IPS-NIHi7 (cell line): ENCODE measurements around the gene UBTD1.
A peak's percentile ranks its signal among the peaks of the same experiment; 100 is the strongest.

ENCODE experiments used
- DNase-seq: peaks from one replicate; pipeline ENCODE4 v3.0.0; 2012; ENCODE audit warnings: mixed read lengths; ENCODE audit errors: extremely low spot score

UBTD1 gene

DNA sequence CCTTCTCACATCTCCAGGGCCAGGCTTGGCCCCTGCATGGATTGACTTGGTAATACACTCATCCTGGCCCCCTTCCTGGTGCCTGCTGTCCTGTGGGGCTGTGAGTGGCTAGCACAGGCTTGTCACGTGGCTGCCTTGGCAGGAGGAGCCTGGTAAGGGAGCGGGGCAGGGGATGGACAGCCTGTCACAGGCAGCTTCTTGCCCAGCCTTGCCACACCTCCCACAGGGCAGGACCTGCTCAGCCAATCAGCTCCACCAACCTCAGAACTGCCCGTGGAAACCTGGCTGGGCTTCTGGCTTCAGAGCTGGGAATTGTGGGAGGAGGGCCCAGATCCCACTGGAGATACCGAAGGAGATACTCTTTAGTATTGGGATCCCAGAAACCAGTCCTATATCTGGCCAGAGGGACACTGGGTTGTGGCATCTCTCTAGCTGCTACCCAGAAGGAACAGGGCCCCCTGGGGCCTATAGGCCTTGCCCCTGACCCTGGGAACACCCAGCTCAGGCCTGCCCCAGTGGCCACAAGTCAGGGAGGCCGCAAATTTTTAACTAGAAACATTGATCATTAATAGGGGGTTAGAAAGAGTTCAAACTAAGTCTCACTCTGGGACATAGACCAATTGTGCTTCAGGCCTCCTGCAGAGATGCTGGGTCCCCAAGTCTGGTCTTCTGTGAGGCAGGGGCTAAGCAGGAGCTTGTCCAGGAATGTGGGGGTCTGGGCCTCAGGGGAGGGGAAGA is 85.5 kb downstream of the UBTD1 start, which contains the start of gene HOGA1:
Gene HOGA1, plus strand, starts transcription at position 330 of the 738 bp plus-strand sequence. Its CDS starts 315 bp downstream, at position 645.
- peak; percentile 76 for DNase-seq

DNA sequence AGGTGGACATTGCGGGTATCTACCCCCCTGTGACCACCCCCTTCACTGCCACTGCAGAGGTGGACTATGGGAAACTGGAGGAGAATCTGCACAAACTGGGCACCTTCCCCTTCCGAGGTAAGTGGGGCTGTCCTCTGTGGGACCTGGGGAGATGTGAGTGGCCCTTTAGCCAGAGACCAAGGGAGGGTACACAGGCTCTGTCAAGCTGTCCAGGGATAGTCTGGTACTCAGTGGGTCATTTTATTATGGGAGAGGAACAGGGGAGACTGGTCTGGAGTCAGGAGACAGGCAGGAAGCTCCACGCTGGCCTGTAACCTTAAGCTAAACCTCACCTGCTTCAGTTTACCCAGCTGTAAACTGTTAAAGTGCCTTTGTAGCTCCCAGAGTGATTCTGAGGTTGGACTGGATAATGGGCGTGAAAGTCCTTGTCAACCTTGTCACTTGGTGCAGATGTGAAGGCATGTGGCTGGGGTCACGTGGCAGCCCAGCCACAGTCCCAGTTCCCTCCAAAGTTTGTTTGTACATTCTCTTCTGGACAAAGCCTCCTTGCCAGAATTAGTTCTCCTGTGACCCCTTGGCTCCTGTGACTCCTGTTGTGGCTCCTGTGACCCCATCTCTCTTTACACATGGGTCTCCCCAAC is 86.2 kb downstream of the UBTD1 start:
- no peak for DNase-seq

DNA sequence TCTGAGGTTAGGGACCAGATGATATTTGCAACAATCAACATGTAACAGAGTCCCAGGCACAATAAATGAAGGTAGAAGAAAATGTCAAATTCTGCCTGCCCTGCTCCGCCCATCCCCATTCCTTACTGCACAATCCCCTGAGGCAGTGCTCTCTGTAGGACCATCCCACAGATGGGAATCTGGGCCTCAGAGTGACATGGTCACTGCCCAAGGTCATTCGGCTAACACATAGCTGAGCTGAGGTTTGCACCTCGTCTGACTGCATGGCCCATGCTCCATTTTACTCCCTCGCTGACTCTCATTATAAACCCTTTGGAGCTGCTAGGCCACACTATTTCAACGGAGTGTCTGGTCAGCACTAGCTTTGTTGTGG is 86.7 kb downstream of the UBTD1 start:
- no peak for DNase-seq

DNA sequence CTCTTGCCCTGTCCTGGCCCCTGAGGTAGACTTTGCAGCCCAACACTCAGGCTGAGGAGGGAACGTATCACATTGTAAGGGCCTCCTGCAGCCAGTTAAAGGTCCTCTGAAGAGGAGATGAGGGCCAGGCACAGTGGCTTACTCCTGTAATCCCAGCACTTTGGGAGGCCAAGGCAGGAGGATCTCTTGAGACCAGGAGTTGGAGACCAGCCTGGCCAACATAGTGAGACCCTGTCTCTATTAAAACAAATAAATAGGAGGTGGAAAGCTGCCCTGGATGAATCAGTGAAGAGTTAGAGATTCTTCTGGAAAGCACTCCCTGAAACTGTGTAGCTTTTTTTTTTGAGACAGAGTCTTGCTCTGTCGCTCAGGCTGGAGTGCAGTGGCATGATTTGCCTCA is 88.5 kb downstream of the UBTD1 start:
- DNase-seq = no peak

DNA sequence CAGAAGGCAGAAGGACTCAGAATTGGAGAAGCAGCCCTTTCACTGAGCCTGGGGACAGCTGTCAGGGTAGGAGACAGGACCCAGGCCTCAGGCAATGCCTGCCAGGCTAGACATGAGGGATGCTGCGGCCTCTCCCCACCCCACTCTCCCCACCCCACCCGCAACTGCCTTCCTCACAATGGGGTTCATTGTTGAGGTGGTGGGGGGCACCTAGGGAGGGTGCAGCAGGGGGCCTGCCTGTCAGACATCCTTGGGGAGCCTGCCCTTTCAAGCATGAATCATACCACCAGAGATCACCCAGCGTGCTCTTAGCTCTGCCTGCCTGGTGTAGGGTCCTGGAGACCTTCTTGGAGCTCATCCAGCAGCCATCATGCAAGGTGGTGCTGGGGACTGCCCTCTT is 90.8 kb downstream of the UBTD1 start, which contains the start of gene C10orf62:
Gene C10orf62, plus strand, starts transcription at position 243 of the 400 bp plus-strand sequence. CDS start 177 bp downstream, outside the sequence.
- no peak for DNase-seq

DNA sequence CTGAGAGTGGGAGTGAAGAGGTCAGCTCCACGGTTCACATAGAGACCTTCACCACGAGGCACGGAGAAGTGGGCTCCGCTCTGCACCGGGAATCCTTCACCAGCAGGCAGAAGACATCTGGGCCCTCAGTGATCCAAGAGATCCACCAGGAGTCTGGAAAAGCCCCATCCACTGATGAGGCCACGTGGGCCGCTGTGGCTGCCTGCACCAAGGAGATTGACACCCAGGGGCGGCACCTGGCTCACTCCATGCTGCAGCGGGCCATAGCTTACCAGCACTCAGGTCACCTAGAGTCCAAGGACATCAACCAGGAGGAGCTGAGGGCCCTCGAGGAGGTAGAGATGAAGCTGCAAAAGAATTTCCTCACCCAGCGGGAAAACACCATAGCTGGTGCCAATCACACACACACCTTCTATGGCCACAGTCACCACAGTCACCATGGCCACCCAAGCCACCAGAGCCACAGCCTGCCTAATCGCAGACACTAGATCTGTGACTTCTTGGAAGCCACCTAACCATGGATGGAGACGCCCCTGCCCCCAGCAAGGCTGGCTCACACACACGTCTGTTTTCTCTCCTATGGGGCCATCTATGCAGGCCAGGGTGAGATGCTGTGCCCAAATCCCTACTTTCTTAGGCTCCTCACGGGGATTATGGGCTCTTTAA is 91.5 kb downstream of the UBTD1 start:
- no peak for DNase-seq

- DNase-seq = no peak
Measured at GRCh38 chr10:97590748-97591495, 92.2 kb downstream of the UBTD1 start.

DNA sequence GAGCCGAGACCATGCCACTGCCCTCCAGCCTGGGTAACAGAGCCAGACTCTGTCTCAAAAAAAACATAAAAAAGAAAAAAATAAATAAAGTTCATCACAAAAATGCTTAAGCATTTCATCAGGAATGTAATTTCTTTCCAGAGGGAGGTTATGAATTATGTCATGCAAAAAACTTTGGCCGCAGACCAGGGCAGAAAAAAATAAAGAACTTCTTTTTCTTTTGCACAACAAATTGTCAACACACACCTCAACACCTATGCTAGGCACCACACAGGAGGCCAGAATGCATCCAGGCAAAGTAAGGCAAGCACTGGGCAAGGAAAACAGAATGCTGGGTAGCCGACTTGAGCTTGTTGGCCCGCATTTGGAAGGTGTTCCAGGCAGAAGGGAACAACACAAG is 94.7 kb downstream of the UBTD1 start:
- no peak for DNase-seq

DNA sequence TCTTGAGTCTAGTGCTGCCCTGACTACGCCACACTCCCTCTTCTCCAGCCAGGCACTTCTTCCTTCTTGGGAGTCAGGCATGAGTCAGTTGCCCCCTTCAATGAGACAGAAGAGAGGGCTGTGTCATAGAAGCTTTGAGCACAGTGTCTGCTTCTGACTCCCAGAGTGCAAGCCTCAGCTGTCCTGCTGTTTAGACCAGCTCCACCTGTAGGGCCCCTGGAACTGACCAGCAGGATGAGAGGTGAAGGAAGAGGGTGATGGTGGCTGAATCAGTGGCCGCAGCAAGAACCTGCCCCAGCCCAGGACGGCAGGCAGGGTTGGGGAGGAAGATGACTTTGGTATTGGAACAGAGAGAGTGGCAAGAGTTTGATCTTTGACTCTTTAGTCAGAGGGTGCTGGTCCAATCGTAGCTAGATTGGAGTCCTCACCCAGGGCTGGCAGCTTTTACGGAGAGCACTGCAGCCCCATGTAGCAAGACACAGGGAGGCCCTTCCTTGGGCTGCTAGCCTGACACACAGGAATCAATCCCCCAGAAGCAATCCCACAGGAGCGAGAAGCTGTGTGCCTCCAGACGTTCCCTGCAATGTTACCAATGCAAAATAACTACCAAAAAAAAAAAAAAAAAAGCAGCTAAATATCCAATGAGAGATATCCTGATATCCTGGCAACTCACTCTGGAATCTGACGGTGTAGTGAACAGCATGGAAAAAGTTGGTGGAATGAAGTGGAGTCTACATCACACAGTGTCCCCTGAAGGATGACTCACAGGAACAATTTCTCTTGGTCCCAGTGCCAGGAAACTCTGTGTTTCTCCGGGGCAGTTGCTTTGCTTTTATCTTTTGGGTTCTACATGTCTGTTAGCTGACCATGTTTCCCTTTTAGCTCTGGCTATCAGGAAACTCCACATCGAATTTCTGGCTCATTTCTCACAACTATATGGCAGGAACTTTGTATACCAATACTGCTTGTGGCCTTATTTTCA is 97.7 kb downstream of the UBTD1 start:
- no peak for DNase-seq

GRCh38 chr10:97597778-97598177 is 99.1 kb downstream of the UBTD1 start:
- DNase-seq = no peak

- DNase-seq = no peak
Measured at GRCh38 chr10:97598407-97599271, 99.9 kb downstream of the UBTD1 start.

DNA sequence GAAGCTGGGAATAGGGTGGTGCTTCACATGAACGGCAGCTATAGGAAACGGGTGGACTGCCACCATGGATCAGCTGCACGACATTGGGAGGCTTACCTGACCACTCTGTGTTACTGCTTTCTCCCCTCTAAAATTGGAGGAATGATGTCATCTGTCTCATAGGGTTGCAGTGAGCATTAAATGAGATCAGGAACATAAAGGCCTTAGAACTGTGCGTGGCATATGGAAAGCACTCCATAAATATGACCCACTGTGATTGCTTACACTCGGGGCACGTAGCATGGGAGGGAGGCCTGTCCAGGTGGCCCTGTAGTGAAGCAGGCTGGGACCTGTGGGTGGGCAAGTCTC is 100.5 kb downstream of the UBTD1 start:
- no peak for DNase-seq

- DNase-seq = no peak
Measured at GRCh38 chr10:97600616-97601015, 101.9 kb downstream of the UBTD1 start.

DNA sequence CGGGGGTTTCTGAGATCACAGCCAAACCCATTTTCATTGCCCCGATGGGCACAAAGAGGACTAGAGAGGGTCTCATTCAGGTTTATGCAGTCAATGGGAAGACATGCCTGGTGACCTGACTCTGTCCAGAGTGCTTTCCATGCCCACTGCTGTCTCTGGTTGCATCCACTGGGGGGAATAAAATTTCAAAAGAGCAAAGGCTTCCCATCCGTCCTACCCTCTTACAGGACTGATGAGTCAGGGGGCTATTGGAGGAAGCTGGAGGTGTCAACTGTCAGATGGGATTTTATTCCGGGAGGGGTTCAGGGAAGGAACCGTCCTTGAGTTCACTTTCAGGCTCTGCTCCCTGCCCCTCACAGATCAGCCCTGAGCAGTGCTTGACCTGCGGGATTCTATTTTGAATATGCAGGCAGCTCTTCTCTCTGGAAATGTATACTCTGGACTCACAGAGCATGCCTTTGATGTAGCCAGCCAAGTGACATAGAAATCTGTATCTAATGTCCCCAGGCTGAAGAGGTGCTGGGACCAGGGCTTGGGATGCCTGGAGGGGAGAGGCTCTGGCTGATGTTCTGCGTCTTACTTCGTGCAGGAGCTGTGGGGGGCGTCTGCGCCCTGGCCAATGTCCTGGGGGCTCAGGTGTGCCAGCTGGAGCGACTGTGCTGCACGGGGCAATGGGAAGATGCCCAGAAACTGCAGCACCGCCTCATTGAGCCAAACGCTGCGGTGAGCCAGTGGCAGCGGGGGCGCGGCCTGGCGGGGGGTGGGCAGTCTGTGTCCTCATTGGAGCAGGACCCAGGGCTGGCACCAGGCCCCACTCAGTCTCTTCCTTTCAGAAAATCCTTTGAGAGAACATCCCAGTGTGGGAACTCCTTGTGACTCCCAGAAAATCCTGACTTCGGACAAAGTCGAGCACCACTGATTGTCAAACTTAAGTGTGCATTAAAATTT is 102.8 kb downstream of the UBTD1 start:
- DNase-seq = no peak

GRCh38 chr10:97607095-97607636 is 108.4 kb downstream of the UBTD1 start:
- DNase-seq = no peak

- no peak for DNase-seq
Measured at GRCh38 chr10:97608991-97609561, 110.4 kb downstream of the UBTD1 start.

DNA sequence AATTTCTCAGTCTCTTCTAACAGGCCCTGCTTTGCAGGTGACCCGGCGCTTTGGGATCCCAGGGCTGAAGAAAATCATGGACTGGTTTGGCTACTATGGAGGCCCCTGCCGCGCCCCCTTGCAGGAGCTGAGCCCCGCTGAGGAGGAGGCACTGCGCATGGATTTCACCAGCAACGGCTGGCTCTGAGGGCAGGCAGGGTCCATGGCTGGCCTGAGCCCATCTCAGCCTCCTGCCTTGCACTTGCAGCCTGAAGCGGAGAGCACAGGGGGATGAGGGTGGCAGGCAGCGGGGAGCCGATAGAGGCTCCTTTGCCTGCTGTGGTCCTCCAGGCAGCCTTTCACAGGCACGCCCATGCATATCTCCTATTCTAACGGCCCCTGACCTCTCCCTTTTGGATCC is 112.7 kb downstream of the UBTD1 start:
- DNase-seq = peak; percentile 57

DNA sequence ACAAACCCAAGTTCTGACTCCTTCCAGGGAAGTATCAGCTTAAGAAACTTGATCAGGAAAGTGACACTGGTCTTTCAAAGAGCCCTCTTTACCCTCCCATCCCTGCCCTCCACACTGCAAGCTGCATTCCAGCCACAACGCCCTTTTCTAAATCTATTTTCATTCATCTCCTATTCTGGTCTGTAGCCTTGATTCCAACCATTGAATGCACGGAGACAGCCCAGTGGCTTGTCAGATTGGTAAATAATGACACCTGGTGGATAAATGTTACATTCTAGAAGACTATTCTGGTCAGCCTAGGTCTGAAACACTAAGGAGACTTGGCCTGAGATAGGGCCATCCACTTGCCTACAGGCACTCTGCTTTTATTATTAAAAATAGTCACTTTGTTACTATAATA is 113.7 kb downstream of the UBTD1 start:
- DNase-seq = peak; percentile 75
